GM12878 (cell line): ENCODE data around the gene GBGT1. TPM values are rescaled to one million over a fixed set of nuclear protein-coding genes. Genes with fewer than 3 reads are reported as not detected.
"Not testable (repeated sequence)": the region's sequence is repeated elsewhere in the genome, so short reads cannot be mapped to it uniquely, and the experiment has no call there.

Experiments used
- ATAC-seq: fragments of 200-7000 bp; cut with Tn5 transposase; 3 replicates; pipeline ENCODE4 v1.9.1; 2020; ENCODE audit warnings: mild to moderate bottlenecking, moderate library complexity
- BruUV-seq: library from RNA; stranded (reverse); fragments of 400-500 nt; replicated peaks from 2 replicates; lab custom pipeline; 2021; lab: Mats Ljungman, UMichigan
- CTCF ChIA-PET: fragments of 300-600 bp; sonication (Branson Sonifier 250); formaldehyde crosslinking; extraction: SDS; loops from one replicate; lab custom pipeline; 2021; ENCODE audit warnings: inconsistent platforms; lab: Yijun Ruan, JAX
- POLR2A ChIA-PET: fragments of 350-600 bp; formaldehyde crosslinking; extraction: SDS; loops from one replicate; lab custom pipeline; 2021; ENCODE audit warnings: inconsistent platforms; lab: Charles Lee
- RAD21 ChIA-PET: fragments of 300-600 bp; sonication (Branson Sonifier 250); formaldehyde crosslinking; loops from one replicate; lab custom pipeline; 2023; ENCODE audit warnings: antibody characterized with exemption; ENCODE audit not compliant: unreplicated experiment; lab: Charles Lee
- SMC1A ChIA-PET: fragments of 300-600 bp; sonication (Branson Sonifier 250); formaldehyde crosslinking; loops from one replicate; lab custom pipeline; 2023; ENCODE audit not compliant: unreplicated experiment, uncharacterized antibody; lab: Charles Lee
- DNase-seq: peaks from one replicate; pipeline ENCODE4 v3.0.0-alpha.2; 2011; ENCODE audit warnings: low read depth, low spot score
- FAIRE-seq: peaks from 3 replicates; lab custom pipeline; 2011; peaks lifted over from hg19 to GRCh38; lab: Jason Lieb, UNC
- H2AFZ ChIP-seq: 2 replicates; pipeline ENCODE4 v1.6.0; 2011; ENCODE audit warnings: low read depth, low read length, control low read depth; ENCODE audit not compliant: control insufficient read depth
- H3K27ac ChIP-seq: 2 replicates; pipeline ENCODE4 v1.5.1; 2011; ENCODE audit warnings: control low read depth; ENCODE audit not compliant: control insufficient read depth, insufficient read depth
- H3K27me3 ChIP-seq, 2 experiments: replicated peaks in 1 of 2; 2 replicates each; pipeline versions ENCODE4 v1.6.0 to v1.6.1; 2011; ENCODE audit warnings: low read length in 1 of 2; ENCODE audit not compliant: control insufficient read depth in 2 of 2, insufficient read depth in 2 of 2
- H3K36me3 ChIP-seq, 2 experiments: 2 replicates each; pipeline ENCODE4 v1.5.1; 2011; ENCODE audit warnings: low read length in 1 of 2; ENCODE audit not compliant: control insufficient read depth in 2 of 2, insufficient read depth in 2 of 2
- H3K4me1 ChIP-seq: 2 replicates; pipeline ENCODE4 v1.6.1; 2011; ENCODE audit warnings: mild to moderate bottlenecking, low read length, moderate library complexity, mixed read lengths; ENCODE audit not compliant: control insufficient read depth, insufficient read depth
- H3K4me2 ChIP-seq: 2 replicates; pipeline ENCODE4 v1.6.0; 2011; ENCODE audit warnings: control low read depth; ENCODE audit not compliant: control insufficient read depth, insufficient read depth
- H3K4me3 ChIP-seq: fragments of 200-600 bp; sonication (generic); 2 replicates; pipeline ENCODE4 v1.5.1; 2016
- H3K79me2 ChIP-seq: 2 replicates; pipeline ENCODE4 v1.6.0; 2011; ENCODE audit warnings: low read length; ENCODE audit not compliant: control insufficient read depth, insufficient read depth
- H3K9ac ChIP-seq: 2 replicates; pipeline ENCODE4 v1.8.0; 2011; ENCODE audit warnings: low read length, control low read depth, mixed read lengths; ENCODE audit not compliant: control insufficient read depth, insufficient read depth
- H3K9me3 ChIP-seq: replicated peaks from 3 replicates; pipeline ENCODE4 v1.5.1; 2011; ENCODE audit warnings: mild to moderate bottlenecking, low read length; ENCODE audit not compliant: control insufficient read depth, insufficient read depth
- H4K20me1 ChIP-seq: 2 replicates; pipeline ENCODE4 v1.6.0; 2011; ENCODE audit not compliant: control insufficient read depth, insufficient read depth
- BCL3 ChIP-seq: IDR thresholded peaks from 2 replicates; pipeline ENCODE4 v1.6.1; 2011; ENCODE audit warnings: borderline replicate concordance, low read depth, mild to moderate bottlenecking, moderate library complexity, low read length; ENCODE audit not compliant: insufficient read depth, poor library complexity, severe bottlenecking
- EP300 ChIP-seq, 2 experiments: fragments of 150-350 bp in 1 of 2; IDR thresholded peaks; 2 replicates each; pipeline ENCODE4 v1.6.1; 2011 to 2012; ENCODE audit warnings: low read depth in 2 of 2, low read length in 2 of 2, borderline replicate concordance in 1 of 2, improper control_type of control experiment in 1 of 2, inconsistent platforms in 1 of 2; ENCODE audit not compliant: control insufficient read depth in 1 of 2
- EZH2 ChIP-seq: IDR thresholded peaks from 2 replicates; pipeline ENCODE4 v1.6.1; 2012; ENCODE audit warnings: low read depth, mild to moderate bottlenecking, control low read depth, inconsistent platforms, low read length, borderline replicate concordance; ENCODE audit not compliant: control insufficient read depth
- PRDM15 ChIP-seq: fragments of 450-650 bp; formaldehyde crosslinking; IDR thresholded peaks from 2 replicates; pipeline ENCODE4 v1.4.0; 2020; ENCODE audit warnings: mild to moderate bottlenecking, moderate library complexity
- RAD51 ChIP-seq: fragments of 450-650 bp; IDR thresholded peaks from 2 replicates; pipeline ENCODE4 v1.6.1; 2016; ENCODE audit warnings: moderate library complexity, mild to moderate bottlenecking, inconsistent platforms
- STAT3 ChIP-seq: IDR thresholded peaks from 2 replicates; pipeline ENCODE4 v1.6.1; 2011; ENCODE audit warnings: low read depth, low read length, improper control_type of control experiment
- ZBTB11 ChIP-seq: fragments of 450-650 bp; formaldehyde crosslinking; IDR thresholded peaks from 2 replicates; pipeline ENCODE4 v1.5.0; 2022; ENCODE audit warnings: mild to moderate bottlenecking, missing genetic modification characterization
- WGBS: methylation state at CpG from one replicate; pipeline ENCODE4 v1.1.6; 2016; ENCODE audit warnings: low lambda C conversion rate; ENCODE audit not compliant: insufficient replicate concordance, insufficient coverage; ENCODE audit errors: missing lambda C conversion rate; 5-methylcytosine and 5-hydroxymethylcytosine counted together
- in situ Hi-C: fragments of 300-500 bp; cut with MboI; formaldehyde crosslinking; loops from 9 replicates; pipeline ENCODE4 v1.14.3; 2018; ENCODE audit warnings: mixed read lengths
- intact Hi-C: fragments of 100-400 bp; cut with micrococcal nuclease; formaldehyde crosslinking; loops from one replicate; pipeline ENCODE4 v1.14.2; 2022; ENCODE audit not compliant: unreplicated experiment
- polyA plus RNA-seq, 11 experiments: library from polyadenylated mRNA; depleted of rRNA in 4 of 11; unstranded in 6 of 11; stranded (reverse) in 5 of 11; fragments of >200 nt; fragmentation: Nextera tagmentation in 4 of 11; fragmentation: Illumina TruSeq in 1 of 11; extraction: Ambion mirVana in 4 of 11; extraction: Trizol in 1 of 11; gene quantifications; 1 replicate in 1 of 11; 2 replicates in 10 of 11; pipeline versions ENCODE4 v1.2.1 to v1.2.3, GENCODE V29; 2011 to 2016; ENCODE audit warnings: inconsistent platforms in 2 of 11, missing spikeins in 2 of 11, low read depth in 1 of 11
- total RNA-seq, 4 experiments: library from RNA; depleted of rRNA in 3 of 4; stranded (reverse); fragments of >200 nt in 3 of 4; fragmentation: Illumina TruSeq in 1 of 4; extraction: Trizol in 1 of 4; gene quantifications; 2 replicates each; pipeline versions ENCODE4 v1.2.1 to v1.2.3, GENCODE V29; 2013 to 2021

GBGT1 gene
- total and polyA plus RNA-seq, 10 of the 15 experiments (the other 5 are each of a cell fraction or from before 2014, with no cell fraction given) = 0.08 to 1.9 (median 0.49) TPM

GRCh38 chr9:133205481-133205887, 41.8 kb upstream of the GBGT1 start:
- WGBS = 14% methylated on average over 14 of the region's 14 CpGs
- H3K4me1 ChIP-seq, FAIRE-seq, H3K9me3 ChIP-seq, intact Hi-C loops, H4K20me1 ChIP-seq, RAD21 ChIA-PET, in situ Hi-C loops, H3K79me2 ChIP-seq, H3K4me3 ChIP-seq, H3K36me3 ChIP-seq, H3K27ac ChIP-seq, BruUV-seq, H2AFZ ChIP-seq, H3K27me3 ChIP-seq, H3K4me2 ChIP-seq, POLR2A ChIA-PET, H3K9ac ChIP-seq, ATAC-seq, DNase-seq, SMC1A ChIA-PET: not testable (repeated sequence)
- CTCF ChIA-PET = interaction anchor here (0.6 kb wide), 1 partner anchor 136 kb away, joined by 3 read pairs; no protein-coding TSS in a partner anchor

- Histone ChIP-seq H2AFZ (no peak overlapping the region), H3K27ac (no peak overlapping the region), H3K4me3 (no peak overlapping the region), H3K9me3 (no peaks in the 10 kb centered on the region), H3K79me2 (no peaks in the 10 kb centered on the region), H3K9ac (no peak overlapping the region), H3K4me1 (no peaks in the 10 kb centered on the region), H3K4me2 (no peak overlapping the region), H3K36me3 (no peaks in the 10 kb centered on the region), H4K20me1 (no peaks in the 10 kb centered on the region), H3K27me3 (no peaks in the 10 kb centered on the region)
- ChIA-PET POLR2A (no interaction called here), SMC1A (no interaction called here), RAD21 (no interaction called here), CTCF (interaction anchor here (0.6 kb wide), 1 partner anchor 136 kb away, joined by 3 read pairs; no protein-coding TSS in a partner anchor)
- DNase-seq = no peak
- intact Hi-C loops (no loop called here), in situ Hi-C loops (no loop called here)
- no peak for ATAC-seq
- no TSS peak for BruUV-seq
- no peak for FAIRE-seq
- 6% methylated on average over 8 of the region's 8 CpGs for WGBS
- TF ChIP-seq PRDM15 (no peak), EP300 (IDR thresholded peaks at IDR 0.05; ENCODE audit: borderline replicate concordance in 1 of 2, control insufficient read depth in 1 of 2, low read depth in 2 of 2, low read length in 2 of 2) (no peak), STAT3 (no peak), BCL3 (no peak), ZBTB11 (CRISPR knock-in tag) (no peak), RAD51 (no peak), EZH2 (no peak)
Measured at GRCh38 chr9:133204993-133205336, 41.3 kb upstream of the GBGT1 start.
